ENCODE data around the gene AFF3.

The AFF3 gene

DNA sequence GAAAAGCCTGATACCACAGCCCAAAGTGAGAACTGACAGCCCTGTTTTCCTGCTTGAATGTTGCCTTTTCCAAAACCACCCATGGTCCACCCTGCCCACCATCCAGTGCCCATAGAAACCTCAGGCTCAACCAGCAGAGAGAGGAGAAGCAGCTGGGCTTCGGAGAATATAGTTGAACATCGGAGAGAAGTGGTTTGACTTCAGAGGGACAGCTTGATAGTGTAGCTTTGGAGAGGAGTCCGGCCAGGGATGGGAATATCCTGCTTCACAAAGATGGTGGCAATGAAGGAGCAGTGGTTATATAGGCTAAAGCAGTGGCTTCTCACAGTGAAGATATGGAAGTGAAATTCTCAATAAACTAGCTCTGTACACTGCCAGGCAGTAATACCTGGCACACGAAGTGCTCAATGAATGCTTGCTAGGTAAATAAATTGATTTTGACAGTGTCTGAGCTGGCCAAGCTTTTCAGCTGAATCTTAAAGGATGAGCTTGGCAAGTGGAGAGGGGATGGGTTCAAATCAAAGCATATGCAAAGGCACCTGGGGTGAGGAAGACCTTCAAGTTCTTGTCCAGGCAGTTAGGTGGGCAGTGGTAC, 21.2 kb downstream of the AFF3 start:
- Histone ChIP-seq H3K18ac (ENCODE audit: low read depth in 1 of 2, low read length in 2 of 2) (no peak overlapping the region), H3K79me1 (replicated peaks; ENCODE audit: low read length, poor library complexity, severe bottlenecking) (no peaks in the 10 kb centered on the region), H3K23ac (ENCODE audit: low read length in 2 of 2) (no peak overlapping the region), H3K9ac (ENCODE audit: low read length) (no peak overlapping the region), H3K36me3 (ENCODE audit: control insufficient read depth in 1 of 2, insufficient read depth in 2 of 2, low read depth in 1 of 2, low read length in 2 of 2) (no peaks in the 10 kb centered on the region), H2BK5ac (ENCODE audit: low read depth, low read length, poor library complexity, severe bottlenecking) (no peak overlapping the region), H3K9me3 (ENCODE audit: control insufficient read depth, low read length) (no peaks in the 10 kb centered on the region), H2AK5ac (ENCODE audit: low read length, severe bottlenecking) (no peak overlapping the region), H3K4me1 (ENCODE audit: control insufficient read depth, insufficient read depth, low read depth, low read length) (peaks cover 3% of the 10 kb centered on the region), H3K4ac (ENCODE audit: low read depth in 1 of 2, low read length in 2 of 2) (no peak overlapping the region), H4K91ac (ENCODE audit: low read length) (no peak overlapping the region), H3K27ac (ENCODE audit: low read length, poor library complexity, severe bottlenecking) (no peak overlapping the region), H3K14ac (ENCODE audit: low read length in 2 of 2) (no peak overlapping the region), H2BK15ac (ENCODE audit: low read depth, poor library complexity, severe bottlenecking) (no peak overlapping the region), H2BK12ac (ENCODE audit: low read length in 2 of 2) (no peak overlapping the region), H4K8ac (ENCODE audit: low read length) (no peak overlapping the region), H3K4me3 (ENCODE audit: insufficient read depth in 1 of 2, low read depth in 1 of 2, low read length in 2 of 2) (no peak overlapping the region), H2BK120ac (ENCODE audit: low read depth, low read length) (no peak overlapping the region), H3K4me2 (ENCODE audit: low read length, poor library complexity, severe bottlenecking) (no peak overlapping the region), H2AFZ (ENCODE audit: low read depth, low read length) (no peak overlapping the region), H3K27me3 (ENCODE audit: control insufficient read depth in 1 of 2, insufficient read depth in 1 of 2, low read length in 2 of 2) (no peaks in the 10 kb centered on the region)
- no peak for DNase-seq
- 92% methylated on average over 4 of the region's 4 CpGs for WGBS

DNA sequence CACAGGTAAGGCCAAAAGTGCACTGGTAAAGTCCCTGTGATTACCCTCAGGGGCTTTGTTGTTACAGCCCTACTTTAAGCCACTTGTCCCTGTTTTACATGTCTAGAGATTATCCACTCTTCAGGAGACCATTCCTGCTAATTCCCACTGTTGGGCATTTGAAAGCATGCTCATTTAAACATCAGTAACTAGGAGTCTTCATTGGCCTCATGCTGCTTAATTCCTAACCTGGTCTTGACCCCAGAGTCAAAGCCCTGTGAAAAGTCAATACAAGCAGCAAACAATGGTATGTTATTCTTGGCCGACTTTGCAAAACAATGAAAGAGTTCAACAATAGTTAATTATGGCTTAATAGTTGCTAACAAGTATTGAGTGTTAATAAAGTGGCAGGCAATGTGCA, 23.2 kb downstream of the AFF3 start:
- H3K4me3 ChIP-seq (ENCODE audit: insufficient read depth in 1 of 2, low read depth in 1 of 2, low read length in 2 of 2) = no peak overlapping the region
- no peak overlapping the region for H3K4me2 ChIP-seq (ENCODE audit: low read length, poor library complexity, severe bottlenecking)
- no peak for DNase-seq
- H3K14ac ChIP-seq (ENCODE audit: low read length in 2 of 2) = no peak overlapping the region
- no peak overlapping the region for H2BK12ac ChIP-seq (ENCODE audit: low read length in 2 of 2)
- no peaks in the 10 kb centered on the region for H3K36me3 ChIP-seq (ENCODE audit: control insufficient read depth in 1 of 2, insufficient read depth in 2 of 2, low read depth in 1 of 2, low read length in 2 of 2)
- H3K18ac ChIP-seq (ENCODE audit: low read depth in 1 of 2, low read length in 2 of 2) = no peak overlapping the region
- H3K79me1 ChIP-seq (replicated peaks; ENCODE audit: low read length, poor library complexity, severe bottlenecking) = no peaks in the 10 kb centered on the region
- H2AFZ ChIP-seq (ENCODE audit: low read depth, low read length) = no peak overlapping the region
- H2BK5ac ChIP-seq (ENCODE audit: low read depth, low read length, poor library complexity, severe bottlenecking) = no peak overlapping the region
- H3K4ac ChIP-seq (ENCODE audit: low read depth in 1 of 2, low read length in 2 of 2) = no peak overlapping the region
- H2BK15ac ChIP-seq (ENCODE audit: low read depth, poor library complexity, severe bottlenecking) = no peak overlapping the region
- H3K9me3 ChIP-seq (ENCODE audit: control insufficient read depth, low read length) = no peaks in the 10 kb centered on the region
- H3K23ac ChIP-seq (ENCODE audit: low read length in 2 of 2) = no peak overlapping the region
- H2AK5ac ChIP-seq (ENCODE audit: low read length, severe bottlenecking) = no peak overlapping the region
- H4K8ac ChIP-seq (ENCODE audit: low read length) = no peak overlapping the region
- 100% methylated on average over 1 of the region's 1 CpG for WGBS
- no peak overlapping the region for H3K27ac ChIP-seq (ENCODE audit: low read length, poor library complexity, severe bottlenecking)
- H3K9ac ChIP-seq (ENCODE audit: low read length) = no peak overlapping the region
- H3K27me3 ChIP-seq (ENCODE audit: control insufficient read depth in 1 of 2, insufficient read depth in 1 of 2, low read length in 2 of 2) = no peaks in the 10 kb centered on the region
- no peak overlapping the region for H2BK120ac ChIP-seq (ENCODE audit: low read depth, low read length)
- no peaks in the 10 kb centered on the region for H3K4me1 ChIP-seq (ENCODE audit: control insufficient read depth, insufficient read depth, low read depth, low read length)
- no peak overlapping the region for H4K91ac ChIP-seq (ENCODE audit: low read length)

DNA sequence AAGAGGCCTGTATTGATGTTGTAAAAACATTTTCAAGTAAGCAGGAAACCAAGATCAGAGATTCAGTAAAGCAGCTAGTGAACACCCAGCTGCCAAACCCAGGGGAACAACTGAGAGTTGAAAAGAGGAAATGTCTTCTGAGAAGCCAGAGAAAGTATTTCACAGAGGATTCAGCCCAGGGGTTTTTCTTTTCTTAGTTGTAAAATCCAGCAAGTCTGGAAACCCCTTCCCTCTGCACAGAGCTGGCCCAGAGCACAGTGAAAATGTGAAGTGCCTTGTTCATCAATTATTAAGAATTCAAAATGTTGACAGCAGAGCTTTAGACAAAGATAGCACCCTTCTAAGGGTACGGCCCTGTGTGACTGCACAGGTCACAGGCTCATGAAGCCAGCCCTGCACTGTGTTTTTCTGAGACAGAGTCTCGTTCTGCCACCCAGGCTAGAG, 28.4 kb downstream of the AFF3 start:
- H3K27me3 ChIP-seq (ENCODE audit: control insufficient read depth in 1 of 2, insufficient read depth in 1 of 2, low read length in 2 of 2) = peaks cover 0 to 29% of the 10 kb centered on the region in 2 experiments
- peak overlapping the region; percentile 53 for H4K8ac ChIP-seq (ENCODE audit: low read length)
- no peak overlapping the region for H3K4me2 ChIP-seq (ENCODE audit: low read length, poor library complexity, severe bottlenecking)
- H2BK5ac ChIP-seq (ENCODE audit: low read depth, low read length, poor library complexity, severe bottlenecking) = no peak overlapping the region
- no peak overlapping the region for H3K23ac ChIP-seq (ENCODE audit: low read length in 2 of 2)
- H3K9ac ChIP-seq (ENCODE audit: low read length) = no peak overlapping the region
- no peak overlapping the region for H3K14ac ChIP-seq (ENCODE audit: low read length in 2 of 2)
- H2BK15ac ChIP-seq (ENCODE audit: low read depth, poor library complexity, severe bottlenecking) = no peak overlapping the region
- H3K4ac ChIP-seq (ENCODE audit: low read depth in 1 of 2, low read length in 2 of 2) = no peak overlapping the region
- H3K36me3 ChIP-seq (ENCODE audit: control insufficient read depth in 1 of 2, insufficient read depth in 2 of 2, low read depth in 1 of 2, low read length in 2 of 2) = no peaks in the 10 kb centered on the region
- DNase-seq = no peak
- no peak overlapping the region for H3K4me3 ChIP-seq (ENCODE audit: insufficient read depth in 1 of 2, low read depth in 1 of 2, low read length in 2 of 2)
- H2AK5ac ChIP-seq (ENCODE audit: low read length, severe bottlenecking) = no peak overlapping the region
- H3K9me3 ChIP-seq (ENCODE audit: control insufficient read depth, low read length) = no peaks in the 10 kb centered on the region
- peak overlapping the region in 1 of 2 experiments; percentile 1 for H3K18ac ChIP-seq (ENCODE audit: low read depth in 1 of 2, low read length in 2 of 2)
- H3K79me1 ChIP-seq (replicated peaks; ENCODE audit: low read length, poor library complexity, severe bottlenecking) = no peaks in the 10 kb centered on the region
- no peak overlapping the region for H3K27ac ChIP-seq (ENCODE audit: low read length, poor library complexity, severe bottlenecking)
- WGBS = 58% methylated on average over 2 of the region's 2 CpGs
- H2AFZ ChIP-seq (ENCODE audit: low read depth, low read length) = no peak overlapping the region
- no peak overlapping the region for H2BK12ac ChIP-seq (ENCODE audit: low read length in 2 of 2)
- H3K4me1 ChIP-seq (ENCODE audit: control insufficient read depth, insufficient read depth, low read depth, low read length) = peaks cover 5% of the 10 kb centered on the region
- H2BK120ac ChIP-seq (ENCODE audit: low read depth, low read length) = no peak overlapping the region
- no peak overlapping the region for H4K91ac ChIP-seq (ENCODE audit: low read length)

DNA sequence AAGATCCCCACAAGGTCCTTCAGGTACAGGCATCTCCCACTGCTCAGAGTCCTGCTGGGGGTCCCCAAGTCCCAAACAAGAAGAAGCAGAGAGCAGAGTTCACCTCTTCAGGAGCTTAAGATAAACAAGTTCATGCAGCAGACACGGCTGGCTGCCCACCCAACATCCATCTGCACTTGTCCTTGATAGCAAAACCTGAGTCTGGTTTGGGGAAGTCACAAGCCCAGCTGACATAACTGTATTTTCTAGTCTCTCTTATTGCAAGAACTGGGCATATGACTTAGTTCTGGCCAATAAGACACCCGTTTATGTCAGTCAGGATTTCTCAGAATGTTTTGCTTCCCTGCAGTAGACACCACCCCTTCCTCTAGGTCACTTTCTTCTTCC, 31.8 kb downstream of the AFF3 start:
- H3K4me1 ChIP-seq (ENCODE audit: control insufficient read depth, insufficient read depth, low read depth, low read length) = peaks cover 20% of the 10 kb centered on the region
- H2BK12ac ChIP-seq (ENCODE audit: low read length in 2 of 2) = no peak overlapping the region
- no peak overlapping the region for H3K18ac ChIP-seq (ENCODE audit: low read depth in 1 of 2, low read length in 2 of 2)
- no peak overlapping the region for H3K23ac ChIP-seq (ENCODE audit: low read length in 2 of 2)
- no peak overlapping the region for H3K4me2 ChIP-seq (ENCODE audit: low read length, poor library complexity, severe bottlenecking)
- peak overlapping the region; percentile 12 for H2AK5ac ChIP-seq (ENCODE audit: low read length, severe bottlenecking)
- no peak overlapping the region for H2BK120ac ChIP-seq (ENCODE audit: low read depth, low read length)
- H3K4ac ChIP-seq (ENCODE audit: low read depth in 1 of 2, low read length in 2 of 2) = no peak overlapping the region
- no peak overlapping the region for H2BK5ac ChIP-seq (ENCODE audit: low read depth, low read length, poor library complexity, severe bottlenecking)
- no peak overlapping the region for H3K9ac ChIP-seq (ENCODE audit: low read length)
- DNase-seq = no peak
- no peak overlapping the region for H4K91ac ChIP-seq (ENCODE audit: low read length)
- H2BK15ac ChIP-seq (ENCODE audit: low read depth, poor library complexity, severe bottlenecking) = no peak overlapping the region
- no peak overlapping the region for H3K27ac ChIP-seq (ENCODE audit: low read length, poor library complexity, severe bottlenecking)
- no peaks in the 10 kb centered on the region for H3K9me3 ChIP-seq (ENCODE audit: control insufficient read depth, low read length)
- no peak overlapping the region for H4K8ac ChIP-seq (ENCODE audit: low read length)
- peaks cover 0 to 60% of the 10 kb centered on the region in 2 experiments for H3K27me3 ChIP-seq (ENCODE audit: control insufficient read depth in 1 of 2, insufficient read depth in 1 of 2, low read length in 2 of 2)
- no peaks in the 10 kb centered on the region for H3K79me1 ChIP-seq (replicated peaks; ENCODE audit: low read length, poor library complexity, severe bottlenecking)
- H3K4me3 ChIP-seq (ENCODE audit: insufficient read depth in 1 of 2, low read depth in 1 of 2, low read length in 2 of 2) = no peak overlapping the region
- H3K14ac ChIP-seq (ENCODE audit: low read length in 2 of 2) = peak overlapping the region in 1 of 2 experiments; percentile 55
- H3K36me3 ChIP-seq (ENCODE audit: control insufficient read depth in 1 of 2, insufficient read depth in 2 of 2, low read depth in 1 of 2, low read length in 2 of 2) = no peaks in the 10 kb centered on the region
- WGBS = 59% methylated on average over 2 of the region's 2 CpGs
- H2AFZ ChIP-seq (ENCODE audit: low read depth, low read length) = no peak overlapping the region

Measured in mesenchymal stem cell (in vitro differentiated cells and primary cell).